ENCODE data around the gene GNRHR.

The GNRHR gene

DNA sequence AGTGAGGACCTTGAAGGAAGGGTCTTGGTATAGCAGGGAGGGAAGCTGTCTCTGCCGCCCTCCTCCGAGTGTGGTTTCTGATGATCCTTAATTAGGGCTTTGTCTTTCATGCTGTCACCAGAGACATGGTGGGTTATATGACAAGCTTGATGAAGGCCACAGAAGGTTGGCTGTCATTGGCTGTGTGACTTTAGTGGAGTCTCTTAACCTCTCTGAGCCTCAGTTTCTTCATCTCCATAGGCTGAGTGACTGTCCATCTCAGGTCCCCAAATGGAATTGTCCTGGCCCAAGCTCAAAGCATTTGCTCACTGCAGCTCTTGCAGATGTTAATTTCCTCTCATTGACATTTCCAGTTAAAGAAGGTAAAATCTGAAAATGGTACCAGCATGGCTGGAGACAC lies 36.6 kb downstream of the GNRHR start:
- Histone ChIP-seq H3K4me1 (ENCODE audit: control insufficient read depth, insufficient read depth, low read depth, low read length) (peaks cover 8% of the 10 kb centered on the region), H3K4me2 (ENCODE audit: low read length, poor library complexity, severe bottlenecking) (no peak overlapping the region), H3K4me3 (ENCODE audit: insufficient read depth in 1 of 2, low read depth in 1 of 2, low read length in 2 of 2) (no peak overlapping the region), H2BK120ac (ENCODE audit: low read depth, low read length) (no peak overlapping the region), H2AFZ (ENCODE audit: low read depth, low read length) (no peak overlapping the region), H4K8ac (ENCODE audit: low read length) (no peak overlapping the region), H3K79me1 (replicated peaks; ENCODE audit: low read length, poor library complexity, severe bottlenecking) (peaks cover 49% of the 10 kb centered on the region), H3K9me3 (ENCODE audit: control insufficient read depth, low read length) (no peaks in the 10 kb centered on the region), H4K91ac (ENCODE audit: low read length) (no peak overlapping the region), H3K18ac (ENCODE audit: low read depth in 1 of 2, low read length in 2 of 2) (no peak overlapping the region), H3K36me3 (ENCODE audit: control insufficient read depth in 1 of 2, insufficient read depth in 2 of 2, low read depth in 1 of 2, low read length in 2 of 2) (peaks cover 21 to 22% of the 10 kb centered on the region in 2 experiments), H2BK15ac (ENCODE audit: low read depth, poor library complexity, severe bottlenecking) (no peak overlapping the region), H2BK5ac (ENCODE audit: low read depth, low read length, poor library complexity, severe bottlenecking) (no peak overlapping the region), H2BK12ac (ENCODE audit: low read length in 2 of 2) (no peak overlapping the region), H3K27me3 (ENCODE audit: control insufficient read depth in 1 of 2, insufficient read depth in 1 of 2, low read length in 2 of 2) (no peaks in the 10 kb centered on the region), H2AK5ac (ENCODE audit: low read length, severe bottlenecking) (no peak overlapping the region), H3K23ac (ENCODE audit: low read length in 2 of 2) (no peak overlapping the region), H3K4ac (ENCODE audit: low read depth in 1 of 2, low read length in 2 of 2) (no peak overlapping the region), H3K14ac (ENCODE audit: low read length in 2 of 2) (no peak overlapping the region), H3K27ac (ENCODE audit: low read length, poor library complexity, severe bottlenecking) (no peak overlapping the region), H3K9ac (ENCODE audit: low read length) (no peak overlapping the region)
- DNase-seq: no peak
- 91% methylated on average over 2 of the region's 2 CpGs for WGBS

DNA sequence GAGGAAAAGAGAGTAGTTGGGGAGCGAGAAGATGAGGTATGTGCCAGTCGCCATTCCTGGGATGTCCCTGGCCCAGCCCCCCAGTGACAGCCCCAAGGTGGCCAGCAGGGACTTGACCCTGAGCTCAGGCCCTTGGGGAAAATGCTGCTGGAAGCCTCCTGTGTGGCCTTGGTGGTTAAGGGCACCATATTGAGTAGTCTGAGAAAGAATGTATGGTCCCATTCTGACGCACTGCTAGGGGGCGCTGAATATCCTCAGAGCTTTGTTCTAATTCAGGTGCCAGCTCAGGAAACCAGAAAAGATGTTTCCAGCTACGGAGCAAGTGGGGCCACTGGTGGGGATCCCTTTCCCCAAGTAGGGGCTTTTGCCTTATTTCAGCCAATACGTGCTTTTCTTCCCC lies 39.2 kb downstream of the GNRHR start:
- WGBS: 98% methylated on average over 6 of the region's 6 CpGs
- H2BK12ac ChIP-seq (ENCODE audit: low read length in 2 of 2): no peak overlapping the region
- no peaks in the 10 kb centered on the region for H3K9me3 ChIP-seq (ENCODE audit: control insufficient read depth, low read length)
- no peak overlapping the region for H4K91ac ChIP-seq (ENCODE audit: low read length)
- no peak overlapping the region for H2BK120ac ChIP-seq (ENCODE audit: low read depth, low read length)
- H3K27me3 ChIP-seq (ENCODE audit: control insufficient read depth in 1 of 2, insufficient read depth in 1 of 2, low read length in 2 of 2): no peaks in the 10 kb centered on the region
- H3K27ac ChIP-seq (ENCODE audit: low read length, poor library complexity, severe bottlenecking): no peak overlapping the region
- no peak overlapping the region for H4K8ac ChIP-seq (ENCODE audit: low read length)
- no peak overlapping the region for H3K9ac ChIP-seq (ENCODE audit: low read length)
- H3K18ac ChIP-seq (ENCODE audit: low read depth in 1 of 2, low read length in 2 of 2): no peak overlapping the region
- H2BK5ac ChIP-seq (ENCODE audit: low read depth, low read length, poor library complexity, severe bottlenecking): no peak overlapping the region
- DNase-seq: no peak
- no peak overlapping the region for H3K4me3 ChIP-seq (ENCODE audit: insufficient read depth in 1 of 2, low read depth in 1 of 2, low read length in 2 of 2)
- peaks cover 8% of the 10 kb centered on the region for H3K4me1 ChIP-seq (ENCODE audit: control insufficient read depth, insufficient read depth, low read depth, low read length)
- no peak overlapping the region for H3K14ac ChIP-seq (ENCODE audit: low read length in 2 of 2)
- no peak overlapping the region for H3K4ac ChIP-seq (ENCODE audit: low read depth in 1 of 2, low read length in 2 of 2)
- no peak overlapping the region for H2AFZ ChIP-seq (ENCODE audit: low read depth, low read length)
- no peak overlapping the region for H3K23ac ChIP-seq (ENCODE audit: low read length in 2 of 2)
- H3K36me3 ChIP-seq (ENCODE audit: control insufficient read depth in 1 of 2, insufficient read depth in 2 of 2, low read depth in 1 of 2, low read length in 2 of 2): peaks cover 3 to 18% of the 10 kb centered on the region in 2 experiments
- peaks cover 48% of the 10 kb centered on the region for H3K79me1 ChIP-seq (replicated peaks; ENCODE audit: low read length, poor library complexity, severe bottlenecking)
- no peak overlapping the region for H3K4me2 ChIP-seq (ENCODE audit: low read length, poor library complexity, severe bottlenecking)
- H2AK5ac ChIP-seq (ENCODE audit: low read length, severe bottlenecking): peak overlapping the region; percentile 31
- peak overlapping the region; percentile 34 for H2BK15ac ChIP-seq (ENCODE audit: low read depth, poor library complexity, severe bottlenecking)

DNA sequence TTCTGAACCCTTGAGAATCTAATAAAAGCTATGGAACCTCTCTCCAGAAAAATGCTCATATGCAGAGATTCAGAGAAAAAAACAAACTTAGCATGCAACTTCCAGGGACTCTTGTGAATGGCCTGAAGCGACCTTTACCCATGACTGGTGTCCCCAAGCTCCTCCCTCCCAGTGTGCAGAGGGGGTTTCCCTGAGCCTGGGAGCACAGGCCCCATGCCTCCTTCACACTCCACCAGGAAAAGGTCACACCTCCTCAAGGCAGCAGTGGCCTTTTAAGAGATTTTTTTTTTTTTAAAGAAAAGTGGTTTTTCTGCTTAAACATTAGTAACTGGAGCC lies 40.0 kb downstream of the GNRHR start:
- Histone ChIP-seq H3K9ac (ENCODE audit: low read length) (no peak overlapping the region), H3K4ac (ENCODE audit: low read depth in 1 of 2, low read length in 2 of 2) (no peak overlapping the region), H2BK12ac (ENCODE audit: low read length in 2 of 2) (no peak overlapping the region), H2BK15ac (ENCODE audit: low read depth, poor library complexity, severe bottlenecking) (no peak overlapping the region), H2BK120ac (ENCODE audit: low read depth, low read length) (no peak overlapping the region), H3K18ac (ENCODE audit: low read depth in 1 of 2, low read length in 2 of 2) (no peak overlapping the region), H4K91ac (ENCODE audit: low read length) (no peak overlapping the region), H3K14ac (ENCODE audit: low read length in 2 of 2) (no peak overlapping the region), H3K27me3 (ENCODE audit: control insufficient read depth in 1 of 2, insufficient read depth in 1 of 2, low read length in 2 of 2) (no peaks in the 10 kb centered on the region), H3K4me1 (ENCODE audit: control insufficient read depth, insufficient read depth, low read depth, low read length) (peaks cover 8% of the 10 kb centered on the region), H3K9me3 (ENCODE audit: control insufficient read depth, low read length) (no peaks in the 10 kb centered on the region), H4K8ac (ENCODE audit: low read length) (no peak overlapping the region), H3K79me1 (replicated peaks; ENCODE audit: low read length, poor library complexity, severe bottlenecking) (peaks cover 51% of the 10 kb centered on the region), H2BK5ac (ENCODE audit: low read depth, low read length, poor library complexity, severe bottlenecking) (no peak overlapping the region), H2AFZ (ENCODE audit: low read depth, low read length) (no peak overlapping the region), H3K23ac (ENCODE audit: low read length in 2 of 2) (no peak overlapping the region), H3K4me3 (ENCODE audit: insufficient read depth in 1 of 2, low read depth in 1 of 2, low read length in 2 of 2) (no peak overlapping the region), H3K27ac (ENCODE audit: low read length, poor library complexity, severe bottlenecking) (no peak overlapping the region), H2AK5ac (ENCODE audit: low read length, severe bottlenecking) (no peak overlapping the region), H3K36me3 (ENCODE audit: control insufficient read depth in 1 of 2, insufficient read depth in 2 of 2, low read depth in 1 of 2, low read length in 2 of 2) (peaks cover 3 to 18% of the 10 kb centered on the region in 2 experiments), H3K4me2 (ENCODE audit: low read length, poor library complexity, severe bottlenecking) (no peak overlapping the region)
- 70% methylated on average over 1 of the region's 1 CpG for WGBS
- peak; percentile 63 for DNase-seq

DNA sequence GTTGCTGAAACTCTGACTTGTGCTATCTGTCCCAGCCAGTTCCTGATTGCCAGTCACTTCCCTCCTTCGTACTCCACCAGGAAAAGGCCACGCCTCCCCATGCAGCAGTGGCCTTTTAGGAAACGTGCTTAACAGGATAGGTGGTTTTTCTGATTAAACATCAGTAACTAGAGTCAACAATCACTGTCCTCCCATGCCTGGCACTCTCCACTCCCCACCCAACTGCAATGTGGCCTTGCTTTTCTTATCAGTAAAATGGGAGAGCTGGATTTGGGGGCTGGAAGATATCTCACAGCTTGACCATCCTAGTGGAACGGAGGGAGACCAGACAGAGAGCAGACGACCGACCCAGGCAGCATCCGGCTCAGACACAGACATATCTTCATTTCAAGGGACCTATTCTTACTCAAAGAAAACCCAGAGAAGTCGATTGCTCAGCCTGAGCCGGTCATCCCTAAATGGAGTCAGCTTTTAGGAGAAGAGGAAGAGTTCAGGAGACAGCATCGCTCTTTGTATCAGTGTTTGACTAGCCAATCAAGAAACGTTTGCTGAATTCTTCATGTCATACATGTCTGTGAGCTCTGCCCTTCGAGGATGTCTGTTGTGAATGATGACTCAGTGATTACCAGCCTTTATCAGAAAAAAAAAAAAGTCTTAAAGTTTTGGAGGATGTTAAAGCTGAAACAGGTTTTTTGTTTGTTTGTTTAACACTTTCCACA lies 40.5 kb downstream of the GNRHR start:
- H3K18ac ChIP-seq (ENCODE audit: low read depth in 1 of 2, low read length in 2 of 2): no peak overlapping the region
- H3K14ac ChIP-seq (ENCODE audit: low read length in 2 of 2): no peak overlapping the region
- H3K4me2 ChIP-seq (ENCODE audit: low read length, poor library complexity, severe bottlenecking): no peak overlapping the region
- peak overlapping the region; percentile 33 for H2BK15ac ChIP-seq (ENCODE audit: low read depth, poor library complexity, severe bottlenecking)
- peak overlapping the region; percentile 41 for H2AK5ac ChIP-seq (ENCODE audit: low read length, severe bottlenecking)
- no peak overlapping the region for H4K8ac ChIP-seq (ENCODE audit: low read length)
- peak overlapping the region in 1 of 2 experiments; percentile 19 for H2BK12ac ChIP-seq (ENCODE audit: low read length in 2 of 2)
- WGBS: 50% methylated on average over 7 of the region's 12 CpGs
- no peak overlapping the region for H3K23ac ChIP-seq (ENCODE audit: low read length in 2 of 2)
- peaks cover 48% of the 10 kb centered on the region for H3K79me1 ChIP-seq (replicated peaks; ENCODE audit: low read length, poor library complexity, severe bottlenecking)
- peaks cover 3 to 18% of the 10 kb centered on the region in 2 experiments for H3K36me3 ChIP-seq (ENCODE audit: control insufficient read depth in 1 of 2, insufficient read depth in 2 of 2, low read depth in 1 of 2, low read length in 2 of 2)
- H4K91ac ChIP-seq (ENCODE audit: low read length): no peak overlapping the region
- no peaks in the 10 kb centered on the region for H3K27me3 ChIP-seq (ENCODE audit: control insufficient read depth in 1 of 2, insufficient read depth in 1 of 2, low read length in 2 of 2)
- H2AFZ ChIP-seq (ENCODE audit: low read depth, low read length): no peak overlapping the region
- no peaks in the 10 kb centered on the region for H3K9me3 ChIP-seq (ENCODE audit: control insufficient read depth, low read length)
- no peak overlapping the region for H2BK120ac ChIP-seq (ENCODE audit: low read depth, low read length)
- H3K27ac ChIP-seq (ENCODE audit: low read length, poor library complexity, severe bottlenecking): peak overlapping the region; percentile 16
- peaks cover 7% of the 10 kb centered on the region for H3K4me1 ChIP-seq (ENCODE audit: control insufficient read depth, insufficient read depth, low read depth, low read length)
- peak; percentile 64 for DNase-seq
- H3K9ac ChIP-seq (ENCODE audit: low read length): no peak overlapping the region
- H3K4ac ChIP-seq (ENCODE audit: low read depth in 1 of 2, low read length in 2 of 2): no peak overlapping the region
- no peak overlapping the region for H2BK5ac ChIP-seq (ENCODE audit: low read depth, low read length, poor library complexity, severe bottlenecking)
- H3K4me3 ChIP-seq (ENCODE audit: insufficient read depth in 1 of 2, low read depth in 1 of 2, low read length in 2 of 2): no peak overlapping the region
